Heart left ventricle (tissue), 13 donors: Measurements from ENCODE around the gene PRKG1.

Experiments
- CTCF ChIP-seq, 12 donors: fragments of 200-600 bp; sonication (generic) in 4 of 12; IDR thresholded peaks; one replicate each; pipeline versions ENCODE4 v1.5.0 to v1.8.0; 2018 to 2022; ENCODE audit warnings: antibody characterized with exemption in 12 of 12, mild to moderate bottlenecking in 5 of 12
- POLR2A ChIP-seq, 2 donors: fragments of 450-650 bp; IDR thresholded peaks; one replicate each; pipeline ENCODE4 v1.6.1; 2017; ENCODE audit warnings: antibody characterized with exemption in 2 of 2, mild to moderate bottlenecking in 2 of 2, moderate library complexity in 2 of 2
- donor health status: ischemic (EF 13 %, LVEDD 7.1; RV severe dilation, severe dysfunction).
- donor health status: DM: no; HTN: yes; CAD: no.
- donor health status: DM: no; HTN: no; CAD: no.
- donor health status: ischemic (EF 25% LVEDD 6.9; RV normal size, moderate dysfunction).
- donor health status: ischemic (EF 25% LVEDD 5.7; RV mildly dilated, moderate dysfunction).
- donor health status: ischemic (EF 35%, LVEDD 5.7; RV mildly dilated, moderate dysfunction).
- donor health status: nonischemic (EF 11% LVEDD 7.7; RV severe dilation, severe dysfunction).
- donor health status: DM: yes; HTN: yes; CAD: no.
- donor health status: PGD.
- donor health status: ischemic (EF 29% LVEDD 5.4; RV normal size, mild dysfunction).
- donor health status: nonischemic (EF 23%, LVEDD 6.1; RV moderate dilation, normal function).

GRCh38 chr10:51951601-51952000, 877.3 kb downstream of the PRKG1 start:
- TF ChIP-seq CTCF (IDR thresholded peaks at IDR 0.05) (no peak), POLR2A (IDR thresholded peaks at IDR 0.05) (no peak)
